ENCODE data around the gene CHD6.
"Not testable (repeated sequence)": the region's sequence is repeated elsewhere in the genome, so short reads cannot be mapped to it uniquely, and the experiment has no call there.

The CHD6 gene

DNA sequence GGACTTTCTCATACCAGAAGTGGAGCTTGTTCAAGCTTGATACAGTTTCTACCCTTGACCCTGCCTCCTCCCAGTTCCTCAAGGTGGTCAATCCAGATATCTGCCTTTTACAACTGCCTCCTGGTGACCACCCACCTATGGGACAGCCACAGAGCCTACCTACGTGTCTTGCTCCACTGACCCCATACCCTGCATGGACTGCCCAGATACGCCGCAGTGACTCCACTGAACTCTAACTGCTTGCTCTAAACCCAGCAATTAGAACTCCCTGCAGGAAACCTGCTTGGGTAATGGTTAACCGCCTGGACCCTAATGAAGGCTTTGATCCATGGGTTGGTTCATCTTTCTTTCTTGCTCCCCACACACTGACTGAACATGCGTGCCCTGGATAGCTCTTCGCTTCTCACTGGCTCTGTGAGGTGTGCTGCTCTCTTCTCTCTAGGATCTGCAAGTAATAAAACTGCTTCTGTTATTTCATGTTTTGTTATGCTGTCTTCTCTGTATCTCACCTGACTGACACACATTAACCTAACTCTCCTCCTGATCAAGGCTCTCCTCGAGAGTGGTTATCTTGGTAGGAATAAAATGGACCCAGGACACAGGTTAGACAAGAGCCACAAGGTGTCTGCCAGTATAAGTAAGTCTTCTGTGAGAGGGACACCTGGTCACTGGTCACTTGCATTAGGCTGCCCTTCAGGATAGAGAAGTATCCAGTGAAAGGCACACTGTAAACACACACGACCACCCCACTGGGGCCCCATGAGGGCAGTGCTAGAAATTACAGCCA, 79.2 kb downstream of the CHD6 start:
- H3K27me3 ChIP-seq (ENCODE audit: insufficient read depth, low read length), result no peaks in the 10 kb centered on the region
- no peaks in the 10 kb centered on the region for H3K79me2 ChIP-seq (ENCODE audit: insufficient read depth, low read length)
- no peaks in the 10 kb centered on the region for H3K9me2 ChIP-seq (ENCODE audit: low read depth, low read length)
- H3F3A ChIP-seq (ENCODE audit: insufficient read depth, low read length), result no peaks in the 10 kb centered on the region
- peaks cover 5% of the 10 kb centered on the region; the same call in 1 of the 2 replicates for H3K9me3 ChIP-seq (ENCODE audit: low read length)
- H3K36me3 ChIP-seq (ENCODE audit: insufficient read depth, low read length), result peaks cover 15% of the 10 kb centered on the region
- no peak overlapping the region for H3K4me2 ChIP-seq (ENCODE audit: low read length)
- no peak overlapping the region for H3K27ac ChIP-seq (ENCODE audit: low read depth, low read length, poor library complexity, severe bottlenecking)
- no peaks in the 10 kb centered on the region for H4K20me1 ChIP-seq (ENCODE audit: insufficient read depth, low read length)
- TF ChIP-seq EZH2 (IDR thresholded peaks at IDR 0.05; ENCODE audit: borderline replicate concordance, low read length), result no peak
- TF ChIP-seq, protein P1, sequence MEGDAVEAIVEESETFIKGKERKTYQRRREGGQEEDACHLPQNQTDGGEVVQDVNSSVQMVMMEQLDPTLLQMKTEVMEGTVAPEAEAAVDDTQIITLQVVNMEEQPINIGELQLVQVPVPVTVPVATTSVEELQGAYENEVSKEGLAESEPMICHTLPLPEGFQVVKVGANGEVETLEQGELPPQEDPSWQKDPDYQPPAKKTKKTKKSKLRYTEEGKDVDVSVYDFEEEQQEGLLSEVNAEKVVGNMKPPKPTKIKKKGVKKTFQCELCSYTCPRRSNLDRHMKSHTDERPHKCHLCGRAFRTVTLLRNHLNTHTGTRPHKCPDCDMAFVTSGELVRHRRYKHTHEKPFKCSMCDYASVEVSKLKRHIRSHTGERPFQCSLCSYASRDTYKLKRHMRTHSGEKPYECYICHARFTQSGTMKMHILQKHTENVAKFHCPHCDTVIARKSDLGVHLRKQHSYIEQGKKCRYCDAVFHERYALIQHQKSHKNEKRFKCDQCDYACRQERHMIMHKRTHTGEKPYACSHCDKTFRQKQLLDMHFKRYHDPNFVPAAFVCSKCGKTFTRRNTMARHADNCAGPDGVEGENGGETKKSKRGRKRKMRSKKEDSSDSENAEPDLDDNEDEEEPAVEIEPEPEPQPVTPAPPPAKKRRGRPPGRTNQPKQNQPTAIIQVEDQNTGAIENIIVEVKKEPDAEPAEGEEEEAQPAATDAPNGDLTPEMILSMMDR (IDR thresholded peaks at IDR 0.05; ENCODE audit: low read length), result no peak
- H3K9ac ChIP-seq (ENCODE audit: low read length), result no peak overlapping the region
- no peak overlapping the region for H3K4me3 ChIP-seq (ENCODE audit: low read depth, low read length, poor library complexity, severe bottlenecking)
- H3K4me1 ChIP-seq (ENCODE audit: insufficient read depth, low read length, severe bottlenecking), result no peaks in the 10 kb centered on the region
- no peak overlapping the region for H2AFZ ChIP-seq (ENCODE audit: low read length)

DNA sequence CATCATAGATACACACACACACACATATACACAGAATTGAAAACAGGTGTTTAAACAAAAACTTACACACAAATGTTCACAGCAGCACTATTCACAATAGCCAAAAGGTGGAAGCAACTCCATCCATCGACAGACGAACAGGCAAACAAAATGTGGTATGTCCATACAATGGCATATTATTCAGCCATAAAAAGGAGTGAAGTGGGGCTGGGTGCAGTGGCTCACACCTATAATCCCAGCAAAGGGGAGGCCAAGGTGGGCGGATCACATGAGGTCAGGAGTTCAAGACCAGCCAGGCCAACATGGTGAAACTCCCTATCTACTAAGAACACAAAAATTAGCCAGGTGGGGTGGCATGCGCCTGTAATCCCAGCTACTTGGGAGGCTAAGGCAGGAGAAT, 80.3 kb downstream of the CHD6 start:
- H3K9me3 ChIP-seq (ENCODE audit: low read length), result peaks cover 5% of the 10 kb centered on the region; the same call in 1 of the 2 replicates
- no peaks in the 10 kb centered on the region for H3F3A ChIP-seq (ENCODE audit: insufficient read depth, low read length)
- H3K4me1 ChIP-seq (ENCODE audit: insufficient read depth, low read length, severe bottlenecking), result no peaks in the 10 kb centered on the region
- H3K4me3 ChIP-seq (ENCODE audit: low read depth, low read length, poor library complexity, severe bottlenecking), result no peak overlapping the region
- H3K27me3 ChIP-seq (ENCODE audit: insufficient read depth, low read length), result no peaks in the 10 kb centered on the region
- H3K4me2 ChIP-seq (ENCODE audit: low read length), result no peak overlapping the region
- no peaks in the 10 kb centered on the region for H3K9me2 ChIP-seq (ENCODE audit: low read depth, low read length)
- H3K9ac ChIP-seq (ENCODE audit: low read length), result no peak overlapping the region
- H3K27ac ChIP-seq (ENCODE audit: low read depth, low read length, poor library complexity, severe bottlenecking), result no peak overlapping the region
- TF ChIP-seq EZH2 (IDR thresholded peaks at IDR 0.05; ENCODE audit: borderline replicate concordance, low read length), result no peak
- TF ChIP-seq, protein P1 (IDR thresholded peaks at IDR 0.05; ENCODE audit: low read length), result no peak
- H3K79me2 ChIP-seq (ENCODE audit: insufficient read depth, low read length), result no peaks in the 10 kb centered on the region
- H3K36me3 ChIP-seq (ENCODE audit: insufficient read depth, low read length), result peaks cover 15% of the 10 kb centered on the region
- no peaks in the 10 kb centered on the region for H4K20me1 ChIP-seq (ENCODE audit: insufficient read depth, low read length)
- no peak overlapping the region for H2AFZ ChIP-seq (ENCODE audit: low read length)

DNA sequence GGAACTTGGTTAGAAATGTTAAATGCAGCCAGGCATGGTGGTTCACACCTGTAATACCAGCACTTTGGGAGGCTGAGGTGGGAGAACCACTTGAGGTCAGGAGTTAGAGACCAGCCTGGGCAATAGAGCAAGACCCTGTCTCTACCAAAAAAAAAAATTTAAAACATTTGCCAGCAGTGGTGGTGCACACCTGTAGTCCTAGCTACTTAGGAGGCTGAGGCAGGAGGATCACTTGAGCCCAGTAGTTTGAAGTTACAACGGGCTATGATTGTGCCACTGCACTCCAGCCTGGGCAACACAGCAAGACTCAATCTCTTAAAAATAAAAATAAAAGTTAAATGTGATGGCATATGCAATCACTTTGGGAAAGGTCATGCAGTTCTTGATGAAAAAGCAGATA, 82.6 kb downstream of the CHD6 start:
- not testable (repeated sequence) for H4K20me1 ChIP-seq (ENCODE audit: insufficient read depth, low read length); H2AFZ ChIP-seq (ENCODE audit: low read length); H3K79me2 ChIP-seq (ENCODE audit: insufficient read depth, low read length); H3K9ac ChIP-seq (ENCODE audit: low read length); H3K4me1 ChIP-seq (ENCODE audit: insufficient read depth, low read length, severe bottlenecking); H3K4me2 ChIP-seq (ENCODE audit: low read length); H3K9me3 ChIP-seq (ENCODE audit: low read length); H3K9me2 ChIP-seq (ENCODE audit: low read depth, low read length); H3K27ac ChIP-seq (ENCODE audit: low read depth, low read length, poor library complexity, severe bottlenecking); H3K4me3 ChIP-seq (ENCODE audit: low read depth, low read length, poor library complexity, severe bottlenecking); H3F3A ChIP-seq (ENCODE audit: insufficient read depth, low read length); H3K27me3 ChIP-seq (ENCODE audit: insufficient read depth, low read length)
- peaks cover 30% of the 10 kb centered on the region for H3K36me3 ChIP-seq (ENCODE audit: insufficient read depth, low read length)

DNA sequence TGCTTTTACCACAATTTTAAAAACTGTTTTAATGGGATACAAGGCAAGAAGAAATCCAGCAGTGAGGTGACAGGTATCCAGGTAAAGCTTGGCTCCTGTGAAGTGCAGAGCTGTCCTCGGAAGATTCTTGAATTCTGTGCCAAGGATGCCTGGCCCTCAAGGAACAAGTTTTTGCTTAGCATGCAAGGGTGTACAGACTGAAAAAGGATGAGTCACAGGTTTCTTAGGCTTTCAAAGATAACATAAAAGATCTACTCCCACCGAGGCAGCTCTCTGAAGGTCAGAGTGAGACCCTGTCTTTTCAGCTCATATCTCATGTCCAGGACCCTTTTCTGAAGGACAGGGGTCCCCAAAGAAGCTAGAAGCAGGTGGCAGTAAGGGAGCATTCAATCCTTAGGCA, 83.3 kb downstream of the CHD6 start:
- H3K4me2 ChIP-seq (ENCODE audit: low read length), result no peak overlapping the region
- H3K27me3 ChIP-seq (ENCODE audit: insufficient read depth, low read length), result no peaks in the 10 kb centered on the region
- peaks cover 5% of the 10 kb centered on the region; the same call in 1 of the 2 replicates for H3K9me3 ChIP-seq (ENCODE audit: low read length)
- no peaks in the 10 kb centered on the region for H3F3A ChIP-seq (ENCODE audit: insufficient read depth, low read length)
- TF ChIP-seq EZH2 (IDR thresholded peaks at IDR 0.05; ENCODE audit: borderline replicate concordance, low read length), result no peak
- TF ChIP-seq, protein P1 (IDR thresholded peaks at IDR 0.05; ENCODE audit: low read length), result no peak
- no peaks in the 10 kb centered on the region for H3K9me2 ChIP-seq (ENCODE audit: low read depth, low read length)
- no peak overlapping the region for H3K27ac ChIP-seq (ENCODE audit: low read depth, low read length, poor library complexity, severe bottlenecking)
- H2AFZ ChIP-seq (ENCODE audit: low read length), result no peak overlapping the region
- H3K9ac ChIP-seq (ENCODE audit: low read length), result no peak overlapping the region
- no peak overlapping the region for H3K4me3 ChIP-seq (ENCODE audit: low read depth, low read length, poor library complexity, severe bottlenecking)
- peaks cover 27% of the 10 kb centered on the region for H3K36me3 ChIP-seq (ENCODE audit: insufficient read depth, low read length)
- H3K79me2 ChIP-seq (ENCODE audit: insufficient read depth, low read length), result no peaks in the 10 kb centered on the region
- no peaks in the 10 kb centered on the region for H3K4me1 ChIP-seq (ENCODE audit: insufficient read depth, low read length, severe bottlenecking)
- H4K20me1 ChIP-seq (ENCODE audit: insufficient read depth, low read length), result no peaks in the 10 kb centered on the region

Measured in OCI-LY1 (cell line).